IMR-90 (cell line): ENCODE measurements around the gene TNRC18. TPM values are rescaled to one million over a fixed set of nuclear protein-coding genes. Genes with fewer than 3 reads are reported as not detected.
A peak's percentile ranks its signal among the peaks of the same experiment; 100 is the strongest.

ENCODE experiments used
- ATAC-seq: fragments of 200-7000 bp; cut with Tn5 transposase; 2 replicates; pipeline ENCODE4 v1.9.1; 2020; ENCODE audit warnings: low read depth, mild to moderate bottlenecking, moderate library complexity
- BruUV-seq: library from RNA; stranded (reverse); fragments of 400-500 nt; replicated peaks from 2 replicates; lab custom pipeline; 2021; lab: Mats Ljungman, UMichigan
- CTCF ChIA-PET: fragments of 300-600 bp; formaldehyde crosslinking; extraction: SDS; loops from one replicate; lab custom pipeline; 2021; ENCODE audit warnings: antibody characterized with exemption; lab: Yijun Ruan, JAX
- POLR2A ChIA-PET: fragments of 300-600 bp; sonication (Branson Sonifier 250); formaldehyde crosslinking; loops from one replicate; lab custom pipeline; 2022; ENCODE audit warnings: antibody characterized with exemption; ENCODE audit not compliant: unreplicated experiment; lab: Charles Lee
- DNase-seq: peaks from one replicate; pipeline ENCODE4 v3.0.0; 2013
- H2AFZ ChIP-seq: replicated peaks from 2 replicates; pipeline ENCODE3; 2013; ENCODE audit warnings: low read length, mild to moderate bottlenecking; ENCODE audit not compliant: poor library complexity
- H2AK5ac ChIP-seq: 2 replicates; pipeline ENCODE4 v1.6.1; 2013; ENCODE audit warnings: low read depth, low read length, inconsistent platforms
- H2AK9ac ChIP-seq: replicated peaks from 2 replicates; pipeline ENCODE3; 2013; ENCODE audit warnings: mild to moderate bottlenecking, low read depth, low read length, moderate library complexity; ENCODE audit not compliant: poor library complexity
- H2BK120ac ChIP-seq: 2 replicates; pipeline ENCODE4 v1.6.1; 2013; ENCODE audit warnings: low read depth, low read length, inconsistent platforms
- H2BK15ac ChIP-seq: 3 replicates; pipeline ENCODE4 v1.6.1; 2013; ENCODE audit warnings: low read depth, low read length, inconsistent platforms
- H2BK20ac ChIP-seq: 2 replicates; pipeline ENCODE4 v1.6.1; 2013; ENCODE audit warnings: low read depth, mild to moderate bottlenecking, inconsistent platforms, low read length, moderate library complexity
- H2BK5ac ChIP-seq: 2 replicates; pipeline ENCODE4 v1.6.1; 2013; ENCODE audit warnings: mild to moderate bottlenecking, low read depth, low read length, inconsistent platforms; ENCODE audit not compliant: poor library complexity, severe bottlenecking
- H3K14ac ChIP-seq: replicated peaks from 2 replicates; pipeline ENCODE4 v1.6.1; 2013; ENCODE audit warnings: low read depth, low read length, inconsistent platforms
- H3K18ac ChIP-seq: 2 replicates; pipeline ENCODE4 v1.6.1; 2013; ENCODE audit warnings: low read depth, low read length, control low read depth
- H3K23ac ChIP-seq: 2 replicates; pipeline ENCODE4 v1.6.1; 2013; ENCODE audit warnings: low read depth, low read length, inconsistent platforms
- H3K27ac ChIP-seq: 2 replicates; pipeline ENCODE4 v1.5.1; 2013; ENCODE audit warnings: mild to moderate bottlenecking, control low read depth, low read length; ENCODE audit not compliant: insufficient read depth
- H3K27me3 ChIP-seq: 2 replicates; pipeline ENCODE4 v1.6.1; 2013; ENCODE audit warnings: low read length; ENCODE audit not compliant: control insufficient read depth, insufficient read depth
- H3K36me3 ChIP-seq: 2 replicates; pipeline ENCODE4 v1.6.1; 2013; ENCODE audit warnings: low read length, mixed read lengths; ENCODE audit not compliant: control insufficient read depth, insufficient read depth
- H3K4ac ChIP-seq: 2 replicates; pipeline ENCODE4 v1.6.1; 2013; ENCODE audit warnings: low read depth, low read length, inconsistent platforms
- H3K4me1 ChIP-seq: 2 replicates; pipeline ENCODE4 v1.6.1; 2013; ENCODE audit warnings: low read length, mixed read lengths; ENCODE audit not compliant: control insufficient read depth, insufficient read depth
- H3K4me2 ChIP-seq: 2 replicates; pipeline ENCODE4 v1.6.1; 2013; ENCODE audit warnings: low read depth, mild to moderate bottlenecking, control low read depth, low read length, moderate library complexity
- H3K4me3 ChIP-seq: 2 replicates; pipeline ENCODE4 v1.5.1; 2013; ENCODE audit warnings: low read depth, mild to moderate bottlenecking, control low read depth, low read length, moderate library complexity; ENCODE audit not compliant: insufficient read depth
- H3K56ac ChIP-seq: 2 replicates; pipeline ENCODE4 v1.6.1; 2013; ENCODE audit warnings: low read length, inconsistent platforms; ENCODE audit not compliant: insufficient read depth; ENCODE audit errors: extremely low read depth
- H3K79me1 ChIP-seq, 2 experiments: 2 replicates each; pipeline ENCODE4 v1.6.1; 2013; ENCODE audit warnings: low read length in 2 of 2, inconsistent platforms in 1 of 2, low read depth in 1 of 2
- H3K9ac ChIP-seq: 2 replicates; pipeline ENCODE4 v1.6.1; 2013; ENCODE audit warnings: low read depth, low read length, control low read depth
- H3K9me1 ChIP-seq: 2 replicates; pipeline ENCODE4 v1.6.1; 2013; ENCODE audit warnings: low read length, inconsistent platforms; ENCODE audit not compliant: insufficient read depth
- H3K9me3 ChIP-seq: 2 replicates; pipeline ENCODE4 v1.6.1; 2013; ENCODE audit warnings: low read length; ENCODE audit not compliant: control insufficient read depth, insufficient read depth
- H4K20me1 ChIP-seq: 2 replicates; pipeline ENCODE4 v1.6.1; 2013; ENCODE audit warnings: low read length, inconsistent platforms; ENCODE audit not compliant: insufficient read depth
- H4K5ac ChIP-seq: 2 replicates; pipeline ENCODE4 v1.6.1; 2013; ENCODE audit warnings: mild to moderate bottlenecking, low read depth, low read length, control low read depth
- H4K8ac ChIP-seq, 2 experiments: 2 replicates each; pipeline ENCODE4 v1.6.1; 2013; ENCODE audit warnings: low read depth in 2 of 2, low read length in 2 of 2, control low read depth in 1 of 2, inconsistent platforms in 1 of 2
- H4K91ac ChIP-seq: 2 replicates; pipeline ENCODE4 v1.6.1; 2013; ENCODE audit warnings: low read depth, low read length, inconsistent platforms; ENCODE audit not compliant: insufficient read depth
- BHLHE40 ChIP-seq: fragments of 150-350 bp; IDR thresholded peaks from 2 replicates; pipeline ENCODE4 v1.6.1; 2016; ENCODE audit warnings: mild to moderate bottlenecking, low read depth, low read length
- CEBPB ChIP-seq: IDR thresholded peaks from 2 replicates; pipeline ENCODE4 v1.6.1; 2012; ENCODE audit warnings: low read depth, low read length, improper control_type of control experiment
- CHD1 ChIP-seq: IDR thresholded peaks from 2 replicates; pipeline ENCODE4 v1.6.1; 2012; ENCODE audit warnings: low read depth, low read length, improper control_type of control experiment
- CTCF ChIP-seq: conservative IDR thresholded peaks from 2 replicates; pipeline ENCODE4 v1.5.1; 2012; ENCODE audit warnings: mild to moderate bottlenecking, low read depth, low read length, improper control_type of control experiment
- ELK1 ChIP-seq: fragments of 150-350 bp; IDR thresholded peaks from 2 replicates; pipeline ENCODE4 v1.6.1; 2016; ENCODE audit warnings: low read depth, mild to moderate bottlenecking, low read length, moderate library complexity, borderline replicate concordance
- FOS ChIP-seq: fragments of 150-350 bp; IDR thresholded peaks from 2 replicates; pipeline ENCODE4 v1.6.1; 2016; ENCODE audit warnings: low read depth, low read length
- MAFK ChIP-seq: IDR thresholded peaks from 2 replicates; pipeline ENCODE4 v1.6.1; 2012; ENCODE audit warnings: low read depth, low read length, improper control_type of control experiment
- MAZ ChIP-seq: IDR thresholded peaks from 2 replicates; pipeline ENCODE4 v1.6.1; 2012; ENCODE audit warnings: low read depth, mild to moderate bottlenecking, low read length, improper control_type of control experiment, moderate library complexity, borderline replicate concordance
- MXI1 ChIP-seq: IDR thresholded peaks from 2 replicates; pipeline ENCODE4 v1.6.1; 2012; ENCODE audit warnings: low read depth, mild to moderate bottlenecking, low read length, moderate library complexity, borderline replicate concordance
- NFE2L2 ChIP-seq: fragments of 150-350 bp; IDR thresholded peaks from 2 replicates; pipeline ENCODE4 v1.6.1; 2016; ENCODE audit warnings: low read depth, mild to moderate bottlenecking, low read length
- POLR2A ChIP-seq: IDR thresholded peaks from 2 replicates; pipeline ENCODE4 v1.6.1; 2012; ENCODE audit warnings: mild to moderate bottlenecking, low read depth, low read length
- RAD21 ChIP-seq: IDR thresholded peaks from 2 replicates; pipeline ENCODE4 v1.6.1; 2012; ENCODE audit warnings: low read length, improper control_type of control experiment
- RCOR1 ChIP-seq: IDR thresholded peaks from 2 replicates; pipeline ENCODE4 v1.6.1; 2012; ENCODE audit warnings: mild to moderate bottlenecking, low read length, improper control_type of control experiment; ENCODE audit not compliant: insufficient replicate concordance
- RFX5 ChIP-seq: IDR thresholded peaks from 2 replicates; pipeline ENCODE4 v1.8.0; 2012; ENCODE audit warnings: low read depth, mild to moderate bottlenecking, low read length, moderate library complexity
- SMC3 ChIP-seq: fragments of 150-350 bp; IDR thresholded peaks from 2 replicates; pipeline ENCODE4 v1.6.1; 2016; ENCODE audit warnings: low read depth, mild to moderate bottlenecking, antibody characterized with exemption, low read length, moderate library complexity
- USF2 ChIP-seq: fragments of 150-350 bp; IDR thresholded peaks from 2 replicates; pipeline ENCODE4 v1.6.1; 2017; ENCODE audit warnings: mild to moderate bottlenecking, antibody characterized with exemption, low read length, low read depth
- WGBS, 2 experiments: methylation state at CpG; one replicate each; pipeline versions ENCODE4 v1.1.5 to v1.1.7; 2013; ENCODE audit warnings: missing lambda C conversion rate in 2 of 2; ENCODE audit not compliant: insufficient read length in 1 of 2; ENCODE audit errors: extremely low coverage in 2 of 2; 5-methylcytosine and 5-hydroxymethylcytosine counted together
- dilution Hi-C: fragments of 300-500 bp; cut with HindIII; formaldehyde crosslinking; loops from one replicate; pipeline ENCODE4 v1.14.3; 2018; ENCODE audit warnings: low sequenced_read_pairs; ENCODE audit not compliant: unreplicated experiment
- in situ Hi-C: fragments of 300-500 bp; cut with MboI; formaldehyde crosslinking; loops from 3 replicates; pipeline ENCODE4 v1.14.3; 2019; ENCODE audit warnings: low sequenced_read_pairs, inconsistent platforms, mixed read lengths
- intact Hi-C: fragments of 100-400 bp; cut with micrococcal nuclease; formaldehyde crosslinking; loops from 2 replicates; pipeline ENCODE4 v1.10.0; 2022
- polyA plus RNA-seq, 3 experiments: library from polyadenylated mRNA; depleted of rRNA; stranded (reverse); fragments of >200 nt; gene quantifications; 2 replicates each; pipeline ENCODE4 v1.2.3, GENCODE V29; 2012; ENCODE audit warnings: low replicate concordance in 1 of 3
- total RNA-seq: library from RNA; depleted of rRNA; stranded (reverse); fragments of >200 nt; gene quantifications from 2 replicates; pipeline ENCODE4 v1.2.3, GENCODE V29; 2012

TNRC18 gene
- total and polyA plus RNA-seq, 2 of the 4 experiments (the other 2 are of a cell fraction), result 4.7 to 29.6 TPM

- no peak overlapping the region for H2BK15ac ChIP-seq
- H3K36me3 ChIP-seq, result peaks cover 70% of the 10 kb centered on the region
- no peak overlapping the region for H3K14ac ChIP-seq
- ChIA-PET POLR2A (no interaction called here), CTCF (no interaction called here)
- intact Hi-C loops, result no loop called here
- H3K9me1 ChIP-seq, result peaks cover 19% of the 10 kb centered on the region
- peaks cover 72% of the 10 kb centered on the region for H4K20me1 ChIP-seq
- H3K4me1 ChIP-seq, result peaks cover 10% of the 10 kb centered on the region
- no peak overlapping the region for H4K5ac ChIP-seq
- ATAC-seq, result no peak
- peaks cover 5 to 87% of the 10 kb centered on the region in 2 experiments for H3K79me1 ChIP-seq
- H3K27me3 ChIP-seq, result no peaks in the 10 kb centered on the region
- H3K23ac ChIP-seq, result no peak overlapping the region
- H3K9me3 ChIP-seq, result no peaks in the 10 kb centered on the region
- no peak for TF ChIP-seq POLR2A
- no peak for TF ChIP-seq MAFK
- TF ChIP-seq SMC3, result no peak
- TF ChIP-seq RAD21, result no peak
- TF ChIP-seq CHD1, result no peak
- TF ChIP-seq BHLHE40, result no peak
- no peak for TF ChIP-seq RFX5
- no peak for TF ChIP-seq MXI1
- TF ChIP-seq CTCF, result no peak
- no peak for TF ChIP-seq FOS
- TF ChIP-seq RCOR1, result no peak
- TF ChIP-seq MAZ, result no peak
- no peak for TF ChIP-seq CEBPB
- no peak for TF ChIP-seq NFE2L2
- TF ChIP-seq USF2, result no peak
- TF ChIP-seq ELK1, result no peak
- peak overlapping the region; percentile 55 for H2AK9ac ChIP-seq
- H3K4ac ChIP-seq, result no peak overlapping the region
- H2AK5ac ChIP-seq, result no peak overlapping the region
- no TSS peak for BruUV-seq
- in situ Hi-C loops, result no loop called here
- no peak overlapping the region for H3K18ac ChIP-seq
- DNase-seq, result no peak
- H4K91ac ChIP-seq, result no peak overlapping the region
- no peak overlapping the region for H3K4me2 ChIP-seq
- dilution Hi-C loops, result no loop called here
- no peak overlapping the region for H2BK120ac ChIP-seq
- H3K9ac ChIP-seq, result no peak overlapping the region
- H2AFZ ChIP-seq, result no peak overlapping the region
- WGBS, 2 experiments, result 92% methylated on average over 7 of the region's 23 CpGs; no CpG with 5 or more reads in 1 of the 2 experiments
- H2BK20ac ChIP-seq, result no peak overlapping the region
- no peak overlapping the region for H3K27ac ChIP-seq
- H2BK5ac ChIP-seq, result no peak overlapping the region
- H3K4me3 ChIP-seq, result no peak overlapping the region
- no peak overlapping the region for H4K8ac ChIP-seq
- no peak overlapping the region for H3K56ac ChIP-seq
These were observed 72.8 kb downstream of the TNRC18 start for GRCh38 chr7:5350600-5351385.
